ENCODE measurements around the gene ARHGAP28.

GRCh38 chr18:6763524-6763923, 34.0 kb downstream of the ARHGAP28 start:
- no peak for TF ChIP-seq CTCF (IDR thresholded peaks at IDR 0.05)
- no peak for TF ChIP-seq POLR2A (IDR thresholded peaks at IDR 0.05)
